GM21423 (cell line): ENCODE data around the gene ERF.

Source experiments
- ATAC-seq: cut with Tn5 transposase; IDR thresholded peaks from one replicate; pipeline ENCODE4 v1.9.1; 2021; ENCODE audit warnings: mild to moderate bottlenecking, moderate library complexity; ENCODE audit not compliant: unreplicated experiment

Gene ERF

GRCh38 chr19:42242512-42243409 lies 12.2 kb downstream of the ERF start, which contains the start of gene GSK3A:
Gene GSK3A, minus strand, starts transcription at chr19:42242602. Its CDS starts 137 bp downstream, at chr19:42242465.
- ATAC-seq = peak; percentile 57

- ATAC-seq = no peak
These were observed 12.8 kb downstream of the ERF start for GRCh38 chr19:42242069-42242511.

GRCh38 chr19:42241279-42241678 lies 13.6 kb downstream of the ERF start:
- ATAC-seq = no peak

GRCh38 chr19:42239544-42240220 lies 15.2 kb downstream of the ERF start:
- no peak for ATAC-seq

- no peak for ATAC-seq
These were observed 19.7 kb downstream of the ERF start for GRCh38 chr19:42235181-42235580.

- ATAC-seq = no peak
These were observed 20.6 kb downstream of the ERF start for GRCh38 chr19:42234364-42234763.

GRCh38 chr19:42233678-42234292 lies 21.1 kb downstream of the ERF start:
- ATAC-seq = no peak

- ATAC-seq = no peak
These were observed 21.8 kb downstream of the ERF start for GRCh38 chr19:42233106-42233505.

GRCh38 chr19:42232435-42232834 lies 22.5 kb downstream of the ERF start:
- ATAC-seq = no peak

GRCh38 chr19:42230571-42230970 lies 24.4 kb downstream of the ERF start:
- no peak for ATAC-seq

GRCh38 chr19:42229855-42230351 lies 25.0 kb downstream of the ERF start:
- ATAC-seq = no peak

GRCh38 chr19:42229301-42229854 lies 25.6 kb downstream of the ERF start:
- ATAC-seq = no peak

GRCh38 chr19:42228641-42229040 lies 26.3 kb downstream of the ERF start:
- ATAC-seq = no peak

- no peak for ATAC-seq
These were observed 28.0 kb downstream of the ERF start for GRCh38 chr19:42226886-42227285.

GRCh38 chr19:42225718-42226292 lies 29.1 kb downstream of the ERF start:
- ATAC-seq = no peak

GRCh38 chr19:42224940-42225717 lies 29.8 kb downstream of the ERF start:
- ATAC-seq = no peak

- ATAC-seq = no peak
These were observed 34.2 kb downstream of the ERF start for GRCh38 chr19:42220751-42221097.

GRCh38 chr19:42219812-42220750 lies 34.8 kb downstream of the ERF start, which contains the start of gene ZNF526:
Gene ZNF526, plus strand, starts transcription at chr19:42220312. Its CDS starts 4,092 bp downstream, at chr19:42224404.
- ATAC-seq = peak; percentile 71
